ENCODE data around the gene XRCC6. TPM values are rescaled to one million over a fixed set of nuclear protein-coding genes. Genes with fewer than 3 reads are reported as not detected.

XRCC6 gene
- total RNA-seq, 2 donors from 2014 or later, result 247 to 254 TPM

- TF ChIP-seq POLR2A (IDR thresholded peaks at IDR 0.05) (no peak), CTCF (IDR thresholded peaks at IDR 0.05) (no peak), POLR2AphosphoS5 (IDR thresholded peaks at IDR 0.05) (no peak)
- H3K36me3 ChIP-seq, result no peaks in the 10 kb centered on the region
- H3K9me3 ChIP-seq, result no peaks in the 10 kb centered on the region
- no peak overlapping the region for H3K4me3 ChIP-seq
- no peaks in the 10 kb centered on the region for H3K27me3 ChIP-seq (replicated peaks; ENCODE audit: insufficient read depth)
- DNase-seq (ENCODE audit: low spot score), result no peak
- no peak overlapping the region for H3K27ac ChIP-seq
- WGBS, result 91% methylated on average over 10 of the region's 10 CpGs
- H3K4me1 ChIP-seq (replicated peaks), result no peaks in the 10 kb centered on the region
- intact Hi-C loops (cut with DNase I), result no loop called here
Observed at GRCh38 chr22:41709341-41709740, 88.2 kb downstream of the XRCC6 start.

- Histone ChIP-seq H3K4me3 (no peak overlapping the region), H3K9me3 (no peaks in the 10 kb centered on the region), H3K27ac (no peak overlapping the region), H3K36me3 (no peaks in the 10 kb centered on the region), H3K4me1 (replicated peaks) (no peaks in the 10 kb centered on the region), H3K27me3 (replicated peaks; ENCODE audit: insufficient read depth) (no peaks in the 10 kb centered on the region)
- intact Hi-C loops (cut with DNase I), result no loop called here
- WGBS, result 96% methylated on average over 9 of the region's 9 CpGs
- DNase-seq (ENCODE audit: low spot score), result no peak
- no peak for TF ChIP-seq CTCF (IDR thresholded peaks at IDR 0.05)
Observed at GRCh38 chr22:41713004-41713403, 91.9 kb downstream of the XRCC6 start.

Small RNA genes lying within 50 kb of the gene (small RNA-seq; reads per million reads assigned to genes)
- gene HMGN2P10 (0 reads per million in 2 donors), gene RF00019 (0 reads per million in 2 donors), gene RNU6-476P (0 reads per million in 2 donors)

Other genes with a start within 250 kb of the XRCC6 start
- gene TEF, start 239.4 kb upstream of the XRCC6 start, total RNA-seq, result 10 to 100 TPM; 26.2 to 51.7 TPM
- 10 to 100 TPM; 56.7 to 80.8 TPM for gene TOB2, start 174.5 kb upstream of the XRCC6 start, total RNA-seq
- gene PHF5A, start 152.6 kb upstream of the XRCC6 start, total RNA-seq, result 10 to 100 TPM; 35.8 to 40.2 TPM
- 100 to 1,000 TPM; 100 to 177 TPM for gene ACO2, start 152.2 kb upstream of the XRCC6 start, total RNA-seq
- gene POLR3H, start 76.8 kb upstream of the XRCC6 start, total RNA-seq, result 10 to 100 TPM; 27.8 to 29.1 TPM
- 10 to 100 TPM in 1 of 2 donors, 1 to 10 TPM in 1; 7.2 to 93.6 TPM for gene CSDC2, start 60.3 kb upstream of the XRCC6 start, total RNA-seq
- 10 to 100 TPM; 49.0 to 58.6 TPM for gene PMM1, start 31.5 kb upstream of the XRCC6 start, total RNA-seq
- 10 to 100 TPM; 16.0 to 22.9 TPM for gene DESI1, start 252 bp upstream of the XRCC6 start, total RNA-seq
- 100 to 1,000 TPM; 150 to 161 TPM for gene SNU13, start 67.6 kb downstream of the XRCC6 start, total RNA-seq
- 1 to 10 TPM in 1 of 2 donors, not detected in 1; 7.4 TPM for gene MEI1, start 78.2 kb downstream of the XRCC6 start, total RNA-seq
- gene CCDC134, start 179.4 kb downstream of the XRCC6 start, total RNA-seq, result 10 to 100 TPM; 12.0 to 20.7 TPM
- 100 to 1,000 TPM in 1 of 2 donors, 10 to 100 TPM in 1; 62.7 to 128 TPM for gene SREBF2, start 211.8 kb downstream of the XRCC6 start, total RNA-seq

Measured in prostate gland (tissue), 2 donors.